ENCODE measurements around the gene MBOAT7. TPM values are rescaled to one million over a fixed set of nuclear protein-coding genes. Genes with fewer than 3 reads are reported as not detected.
"Not testable (repeated sequence)": the region's sequence is repeated elsewhere in the genome, so short reads cannot be mapped to it uniquely, and the experiment has no call there.

MBOAT7 gene
- total RNA-seq, 2 experiments from 2014 or later = 56.9 to 58.8 TPM

DNA sequence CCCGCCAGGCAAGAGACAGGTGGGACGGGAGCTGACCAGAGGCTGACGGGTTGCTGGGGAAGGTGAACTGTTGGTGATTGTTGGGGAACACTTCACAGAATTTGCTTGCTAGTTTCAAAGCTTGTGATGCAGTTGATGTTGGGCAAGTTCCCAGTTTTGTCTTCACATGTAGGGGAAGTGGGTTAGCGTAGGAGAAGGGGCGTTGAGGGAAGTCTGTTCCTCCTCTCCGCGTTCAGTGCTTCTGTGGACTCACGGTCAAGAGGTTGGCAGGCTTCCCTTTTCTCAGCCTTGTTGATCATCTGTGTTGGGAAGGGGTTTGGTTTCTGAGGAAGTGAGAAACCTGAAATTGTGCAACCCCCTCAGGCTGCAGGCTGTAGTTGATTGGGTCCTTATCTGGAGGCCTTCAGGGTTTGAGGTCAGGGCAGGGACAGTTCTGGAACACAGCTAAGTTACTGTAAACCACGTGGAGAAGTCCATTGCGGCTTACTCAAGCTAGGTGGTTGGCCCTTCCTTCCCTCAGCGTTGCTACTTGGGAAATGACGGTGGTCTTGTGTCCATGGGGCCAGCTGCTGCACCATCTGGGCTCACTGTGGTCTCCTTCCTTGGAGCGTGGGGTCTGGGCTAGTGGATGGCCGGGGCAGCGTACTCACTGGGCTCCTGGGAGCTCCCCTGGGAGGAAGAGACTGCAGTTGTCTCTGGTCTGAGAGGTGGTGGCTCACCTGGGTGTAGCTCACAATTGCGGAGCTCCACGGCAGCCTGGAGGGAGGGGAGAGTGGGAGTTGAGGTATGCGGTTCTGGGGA, 18.8 kb upstream of the MBOAT7 start:
- ATAC-seq (no peak), DNase-seq (no peak)
- no peaks in the 10 kb centered on the region for H3K27me3 Mint-ChIP-seq (ENCODE audit: low read depth)
- peaks cover 82% of the 10 kb centered on the region for H3K36me3 Mint-ChIP-seq (ENCODE audit: low read depth)
- H3K9me3 Mint-ChIP-seq (ENCODE audit: insufficient read depth) = no peaks in the 10 kb centered on the region
- no peak overlapping the region for H3K4me3 Mint-ChIP-seq
- POLR2A ChIA-PET = no interaction called here
- peaks cover 87% of the 10 kb centered on the region for H3K4me1 Mint-ChIP-seq (ENCODE audit: low read depth)
- H3K27ac Mint-ChIP-seq = peak overlapping the region; percentile 18
- CTCF ChIA-PET = interaction anchor here (1.2 kb wide), 1 partner anchor 17 kb away, joined by 4 read pairs; the partner anchor contains the start of gene TSEN34

DNA sequence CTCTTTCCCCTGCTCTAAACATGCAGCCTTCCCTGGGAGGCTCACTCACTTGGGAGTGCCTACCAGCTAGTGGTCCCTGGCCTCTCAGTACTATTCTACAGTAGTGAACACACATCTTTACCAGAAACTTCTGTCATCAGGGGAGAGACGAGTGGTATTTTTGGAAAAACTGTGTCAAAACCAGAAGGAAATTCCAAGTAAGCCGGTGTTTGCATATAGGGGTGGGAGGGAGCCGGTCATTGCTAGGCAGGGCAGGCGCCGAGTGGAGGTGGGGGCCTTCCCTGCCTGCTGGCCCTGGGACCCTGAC, 18.2 kb upstream of the MBOAT7 start:
- Mint-ChIP-seq H3K4me3 (no peak overlapping the region), H3K4me1 (ENCODE audit: low read depth) (peaks cover 91% of the 10 kb centered on the region), H3K9me3 (ENCODE audit: insufficient read depth) (no peaks in the 10 kb centered on the region), H3K27ac (peak overlapping the region; percentile 35), H3K36me3 (ENCODE audit: low read depth) (peaks cover 82% of the 10 kb centered on the region), H3K27me3 (ENCODE audit: low read depth) (no peaks in the 10 kb centered on the region)
- no peak for DNase-seq
- CTCF ChIA-PET = interaction anchor here (1.2 kb wide), 1 partner anchor 16 kb away, joined by 4 read pairs; the partner anchor contains the start of gene TSEN34
- POLR2A ChIA-PET = no interaction called here
- no peak for ATAC-seq

DNA sequence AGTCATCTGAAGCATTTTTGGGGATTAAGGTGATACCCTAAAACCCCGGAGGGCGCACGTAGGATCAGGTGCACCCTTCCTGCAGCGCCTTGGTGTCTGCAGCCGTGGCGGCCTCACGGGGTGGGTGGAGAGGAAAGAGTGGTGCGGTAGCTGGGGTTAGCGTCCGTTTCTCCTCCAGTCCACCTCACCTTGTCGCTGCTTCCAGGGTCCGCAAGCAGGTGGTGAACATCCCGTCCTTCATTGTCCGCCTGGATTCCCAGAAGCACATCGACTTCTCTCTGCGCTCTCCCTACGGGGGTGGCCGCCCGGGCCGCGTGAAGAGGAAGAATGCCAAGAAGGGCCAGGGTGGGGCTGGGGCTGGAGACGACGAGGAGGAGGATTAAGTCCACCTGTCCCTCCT, 17.8 kb upstream of the MBOAT7 start:
- H3K27me3 Mint-ChIP-seq (ENCODE audit: low read depth); H3K9me3 Mint-ChIP-seq (ENCODE audit: insufficient read depth); H3K4me3 Mint-ChIP-seq; DNase-seq; ATAC-seq: not testable (repeated sequence)
- Mint-ChIP-seq H3K4me1 (ENCODE audit: low read depth) (peaks cover 95% of the 10 kb centered on the region), H3K27ac (peak overlapping the region; percentile 35), H3K36me3 (ENCODE audit: low read depth) (peaks cover 86% of the 10 kb centered on the region)
- POLR2A ChIA-PET = interaction anchor here (0.5 to 2.4 kb wide), 3 partner anchors 13 to 18 kb away, joined by 4 to 7 read pairs (median 4); partner anchors contain the start of genes MBOAT7 and TSEN34
- CTCF ChIA-PET = interaction anchor here (2.1 kb wide), 1 partner anchor 59 kb away, joined by 5 read pairs; no protein-coding TSS in a partner anchor

DNA sequence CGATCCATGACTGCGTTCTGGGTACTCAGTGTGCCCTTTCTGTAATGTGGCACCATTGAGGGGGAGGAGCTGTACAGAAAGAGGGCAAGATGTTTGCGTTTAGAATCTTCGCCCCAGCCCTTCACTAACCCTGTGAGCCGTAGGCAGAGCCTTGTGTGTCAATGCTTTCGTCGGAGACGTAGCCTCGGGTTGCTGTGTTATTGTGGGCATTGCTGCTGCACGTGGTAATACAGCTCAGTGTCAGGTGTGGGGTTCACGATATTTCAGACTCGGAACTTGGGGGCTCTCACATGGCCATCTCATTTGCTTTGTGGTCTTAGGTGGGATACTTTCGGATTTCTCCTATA, 17.4 kb upstream of the MBOAT7 start:
- H3K36me3 Mint-ChIP-seq (ENCODE audit: low read depth) = peaks cover 86% of the 10 kb centered on the region
- POLR2A ChIA-PET = interaction anchor here (0.5 to 2.4 kb wide), 3 partner anchors 13 to 18 kb away, joined by 4 to 7 read pairs (median 4); partner anchors contain the start of genes MBOAT7 and TSEN34
- CTCF ChIA-PET = interaction anchor here (2.1 kb wide), 1 partner anchor 59 kb away, joined by 5 read pairs; no protein-coding TSS in a partner anchor
- peaks cover 97% of the 10 kb centered on the region for H3K4me1 Mint-ChIP-seq (ENCODE audit: low read depth)
- H3K27ac Mint-ChIP-seq = no peak overlapping the region
- DNase-seq (no peak), ATAC-seq (no peak)
- no peaks in the 10 kb centered on the region for H3K27me3 Mint-ChIP-seq (ENCODE audit: low read depth)
- H3K9me3 Mint-ChIP-seq (ENCODE audit: insufficient read depth) = no peaks in the 10 kb centered on the region
- H3K4me3 Mint-ChIP-seq = no peak overlapping the region

DNA sequence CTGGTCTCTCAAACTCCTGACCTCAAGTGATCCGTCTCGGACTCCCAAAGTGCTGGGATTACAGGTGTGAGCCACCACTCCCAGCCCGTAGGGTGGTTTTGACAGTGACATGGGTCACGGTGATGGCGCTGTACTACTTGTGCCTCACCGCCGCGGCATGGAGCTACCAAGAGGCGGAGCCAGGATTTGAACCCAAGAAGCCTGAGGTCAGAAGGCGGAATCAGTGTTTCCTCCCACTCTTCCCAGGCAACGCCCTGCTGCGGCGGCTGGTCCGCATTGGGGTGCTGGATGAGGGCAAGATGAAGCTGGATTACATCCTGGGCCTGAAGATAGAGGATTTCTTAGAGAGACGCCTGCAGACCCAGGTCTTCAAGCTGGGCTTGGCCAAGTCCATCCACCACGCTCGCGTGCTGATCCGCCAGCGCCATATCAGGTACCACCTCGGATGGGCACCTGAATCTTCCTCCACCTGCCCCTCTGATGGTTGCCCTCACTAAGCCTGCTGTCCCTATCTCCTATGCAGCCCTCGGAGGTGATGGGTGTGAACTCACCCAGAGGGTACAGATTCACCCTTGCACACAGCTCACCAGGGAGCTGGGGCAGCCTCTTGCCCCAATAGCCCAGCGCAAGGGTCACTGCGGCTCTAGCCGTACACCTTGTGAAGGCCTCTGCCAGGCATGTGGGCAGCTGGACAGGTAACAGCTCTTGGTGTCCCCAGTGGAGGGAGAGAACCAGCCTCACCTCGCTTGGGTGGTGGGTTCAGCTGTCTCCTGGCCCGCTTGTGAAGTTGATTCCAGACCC, 16.9 kb upstream of the MBOAT7 start:
- Mint-ChIP-seq H3K4me1 (ENCODE audit: low read depth) (peaks cover 98% of the 10 kb centered on the region), H3K27ac (no peak overlapping the region), H3K9me3 (ENCODE audit: insufficient read depth) (no peaks in the 10 kb centered on the region), H3K36me3 (ENCODE audit: low read depth) (peaks cover 91% of the 10 kb centered on the region), H3K27me3 (ENCODE audit: low read depth) (no peaks in the 10 kb centered on the region), H3K4me3 (no peak overlapping the region)
- no peak for DNase-seq
- POLR2A ChIA-PET = interaction anchor here (1.3 to 2.4 kb wide), 2 partner anchors 15 to 17 kb away, joined by 4 to 7 read pairs; partner anchors contain the start of genes MBOAT7 and TSEN34
- CTCF ChIA-PET = interaction anchor here (1.1 to 2.1 kb wide), 4 partner anchors 16 to 60 kb away, joined by 3 to 5 read pairs (median 4); partner anchors contain the start of genes MBOAT7 and TSEN34
- ATAC-seq = no peak

DNA sequence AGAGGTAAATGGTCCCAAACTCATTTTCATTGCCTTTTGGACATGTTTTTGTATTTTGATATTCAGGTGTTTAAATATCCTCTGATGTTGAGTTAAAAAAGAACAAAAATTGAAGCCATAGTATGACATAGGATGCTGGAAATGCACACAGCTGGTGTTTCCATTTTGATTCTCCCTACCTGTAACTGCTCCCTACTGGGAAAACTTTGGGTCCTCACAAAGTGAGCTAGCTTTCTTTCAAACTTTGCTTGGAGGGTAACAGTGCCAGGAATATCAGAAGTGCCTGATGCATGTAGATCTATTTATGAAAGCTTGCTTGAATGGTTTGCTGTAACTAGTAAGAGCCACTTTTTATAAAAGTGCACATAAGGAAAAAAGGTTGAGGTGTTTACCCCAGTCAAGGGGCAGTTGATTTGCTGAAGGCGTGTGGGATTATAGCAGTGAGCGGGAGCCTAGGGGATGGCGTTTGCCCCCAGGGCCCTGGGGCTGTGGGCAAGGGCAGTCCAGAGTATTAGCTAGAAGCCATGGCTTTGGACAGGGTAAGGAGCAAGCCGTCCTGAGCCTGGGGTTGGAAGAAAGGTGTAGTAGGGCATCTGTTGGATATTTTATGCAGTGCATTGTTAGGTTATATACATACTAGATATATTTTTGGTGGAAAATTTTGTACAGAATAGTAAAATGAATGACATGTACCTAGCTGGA, 15.5 kb upstream of the MBOAT7 start:
- no peak for DNase-seq
- no peak overlapping the region for H3K27ac Mint-ChIP-seq
- no peak overlapping the region for H3K4me3 Mint-ChIP-seq
- H3K9me3 Mint-ChIP-seq (ENCODE audit: insufficient read depth) = no peaks in the 10 kb centered on the region
- H3K36me3 Mint-ChIP-seq (ENCODE audit: low read depth) = peaks cover 87% of the 10 kb centered on the region
- no peaks in the 10 kb centered on the region for H3K27me3 Mint-ChIP-seq (ENCODE audit: low read depth)
- ChIA-PET CTCF (interaction anchor here (1.2 to 1.5 kb wide), 3 partner anchors 16 to 61 kb away, joined by 3 to 5 read pairs (median 3); partner anchors contain the start of gene MBOAT7), POLR2A (interaction anchor here (0.9 to 2.4 kb wide), 3 partner anchors 13 to 46 kb away, joined by 3 to 7 read pairs (median 4); partner anchors contain the start of genes LENG1 and MBOAT7)
- ATAC-seq = no peak
- peaks cover 91% of the 10 kb centered on the region for H3K4me1 Mint-ChIP-seq (ENCODE audit: low read depth)

DNA sequence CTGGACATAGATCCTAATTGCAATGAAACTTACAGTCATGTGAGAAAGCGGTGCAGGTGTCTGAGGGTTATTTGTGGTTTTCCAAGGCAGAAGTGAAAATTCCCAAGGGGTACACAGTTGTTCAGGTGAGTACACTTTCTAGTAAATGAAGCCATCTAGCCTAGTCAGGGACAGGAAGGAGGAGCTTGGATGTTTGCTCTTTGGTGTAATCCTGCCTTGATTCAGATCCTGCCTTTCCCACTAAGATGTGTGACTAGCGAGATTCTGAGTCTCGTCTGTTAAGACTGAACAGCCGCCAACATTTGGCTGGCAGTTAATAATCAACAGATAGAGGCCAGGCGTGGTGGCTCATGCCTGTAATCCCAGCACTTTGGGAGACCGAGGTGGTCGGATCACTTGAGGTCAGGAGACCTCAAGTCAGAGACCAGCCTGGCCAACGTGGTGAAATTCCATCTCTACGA, 13.8 kb upstream of the MBOAT7 start:
- H3K27ac Mint-ChIP-seq = no peak overlapping the region
- no peaks in the 10 kb centered on the region for H3K9me3 Mint-ChIP-seq (ENCODE audit: insufficient read depth)
- no peak for ATAC-seq
- ChIA-PET POLR2A (interaction anchor here (4.1 kb wide), 1 partner anchor 14 kb away, joined by 103 read pairs; the partner anchor contains the start of genes MBOAT7 and TSEN34), CTCF (interaction anchor here (2.0 kb wide), 1 partner anchor 12 kb away, joined by 4 read pairs; the partner anchor contains the start of gene TSEN34)
- H3K27me3 Mint-ChIP-seq (ENCODE audit: low read depth) = no peaks in the 10 kb centered on the region
- peaks cover 75% of the 10 kb centered on the region for H3K36me3 Mint-ChIP-seq (ENCODE audit: low read depth)
- H3K4me1 Mint-ChIP-seq (ENCODE audit: low read depth) = peaks cover 81% of the 10 kb centered on the region
- DNase-seq = no peak
- peak overlapping the region; percentile 100 for H3K4me3 Mint-ChIP-seq

DNA sequence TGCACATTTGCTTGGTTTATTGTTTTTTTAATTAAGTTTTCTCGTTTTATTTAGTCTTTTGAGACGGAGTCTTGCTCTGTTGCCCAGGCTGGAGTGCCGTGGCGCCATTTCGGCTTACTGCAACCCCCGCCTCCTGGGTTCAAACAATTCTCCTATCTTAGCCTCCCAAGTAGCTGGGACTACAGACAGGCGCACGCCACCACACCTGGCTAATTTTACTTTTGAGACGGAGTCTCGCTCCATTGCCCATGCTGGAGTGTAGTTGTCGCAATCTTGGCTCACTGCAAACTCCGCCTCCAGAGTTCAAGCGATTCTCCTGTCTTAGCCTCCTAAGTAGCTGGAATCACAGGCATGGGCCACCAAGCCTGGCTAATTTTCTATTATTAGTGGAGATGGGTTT, 12.6 kb upstream of the MBOAT7 start:
- Mint-ChIP-seq H3K27me3 (ENCODE audit: low read depth) (no peaks in the 10 kb centered on the region), H3K9me3 (ENCODE audit: insufficient read depth) (no peaks in the 10 kb centered on the region), H3K4me3 (peak overlapping the region; percentile 100), H3K27ac (peak overlapping the region; percentile 100), H3K36me3 (ENCODE audit: low read depth) (peaks cover 64% of the 10 kb centered on the region), H3K4me1 (ENCODE audit: low read depth) (peaks cover 69% of the 10 kb centered on the region)
- ChIA-PET POLR2A (interaction anchor here (3.9 to 4.1 kb wide), 2 partner anchors 9 to 13 kb away, joined by 41 to 103 read pairs; partner anchors contain the start of genes MBOAT7 and TSEN34), CTCF (interaction anchor here (1.2 to 2.0 kb wide), 2 partner anchors 10 to 11 kb away, joined by 4 read pairs; partner anchors contain the start of gene TSEN34)
- no peak for DNase-seq
- ATAC-seq = no peak

DNA sequence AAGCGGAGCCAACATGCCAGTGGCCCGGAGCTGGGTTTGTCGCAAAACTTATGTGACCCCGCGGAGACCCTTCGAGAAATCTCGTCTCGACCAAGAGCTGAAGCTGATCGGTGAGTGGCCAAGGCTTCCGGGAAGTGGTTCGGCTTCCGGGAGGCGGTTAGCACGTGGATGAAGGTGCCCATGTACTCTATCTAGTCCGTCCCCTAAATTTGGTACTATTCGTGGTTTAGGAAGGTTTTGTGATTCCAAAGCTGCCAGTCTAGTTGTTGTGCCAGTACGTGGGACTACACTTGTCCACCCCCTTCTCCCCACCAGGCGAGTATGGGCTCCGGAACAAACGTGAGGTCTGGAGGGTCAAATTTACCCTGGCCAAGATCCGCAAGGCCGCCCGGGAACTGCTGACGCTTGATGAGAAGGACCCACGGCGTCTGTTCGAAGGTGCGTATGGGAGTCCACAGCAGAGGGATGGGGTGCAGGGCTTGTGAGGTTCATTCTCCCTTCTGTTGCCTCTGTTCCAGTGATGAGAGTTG, 11.9 kb upstream of the MBOAT7 start:
- ATAC-seq (peak; percentile 37), DNase-seq (no peak)
- Mint-ChIP-seq H3K27ac (peak overlapping the region; percentile 100), H3K27me3 (ENCODE audit: low read depth) (no peaks in the 10 kb centered on the region), H3K9me3 (ENCODE audit: insufficient read depth) (no peaks in the 10 kb centered on the region), H3K4me1 (ENCODE audit: low read depth) (peaks cover 62% of the 10 kb centered on the region), H3K36me3 (ENCODE audit: low read depth) (peaks cover 57% of the 10 kb centered on the region), H3K4me3 (peak overlapping the region; percentile 100)
- ChIA-PET CTCF (interaction anchor here (0.8 to 1.2 kb wide), 4 partner anchors 9 to 31 kb away, joined by 3 to 5 read pairs (median 4); partner anchors contain the start of gene MBOAT7), POLR2A (interaction anchor here (0.6 to 4.1 kb wide), 16 partner anchors 9 to 1206 kb away, joined by 3 to 103 read pairs (median 5); partner anchors contain the start of genes CNOT3, LENG1, MBOAT7 and MYADM)

DNA sequence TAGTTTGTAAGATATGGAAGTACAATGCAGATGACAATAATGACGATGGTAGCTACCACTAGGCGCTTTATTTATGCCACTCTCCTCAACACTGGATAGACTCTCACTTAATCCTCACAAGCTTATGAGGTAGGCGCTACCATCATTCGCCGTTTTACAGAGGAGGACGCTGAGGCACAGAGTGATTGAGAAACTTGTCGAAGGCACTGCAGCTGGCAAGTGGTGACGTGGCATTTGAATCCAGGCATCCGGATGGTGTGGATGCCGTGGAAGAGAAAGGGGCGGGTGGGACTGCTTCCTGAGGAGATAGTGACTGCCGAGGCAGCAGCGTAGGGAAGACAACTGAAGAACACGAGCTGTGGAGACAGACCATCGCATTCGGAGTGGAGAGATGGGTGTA, 10.0 kb upstream of the MBOAT7 start:
- ChIA-PET POLR2A (interaction anchor here (3.9 to 4.1 kb wide), 2 partner anchors 10 to 11 kb away, joined by 41 to 103 read pairs; partner anchors contain the start of genes MBOAT7 and TSEN34), CTCF (interaction anchor here (1.0 to 2.0 kb wide), 3 partner anchors 9 to 66 kb away, joined by 3 to 7 read pairs (median 4); partner anchors contain the start of genes MBOAT7 and TSEN34)
- DNase-seq (no peak), ATAC-seq (no peak)
- Mint-ChIP-seq H3K9me3 (ENCODE audit: insufficient read depth) (no peaks in the 10 kb centered on the region), H3K27me3 (ENCODE audit: low read depth) (no peaks in the 10 kb centered on the region), H3K4me1 (ENCODE audit: low read depth) (peaks cover 44% of the 10 kb centered on the region), H3K36me3 (ENCODE audit: low read depth) (peaks cover 45% of the 10 kb centered on the region), H3K4me3 (peak overlapping the region; percentile 69), H3K27ac (peak overlapping the region; percentile 72)

Data from activated CD8-positive, alpha-beta T cell treated with anti-CD3 and anti-CD28 coated beads, Interleukin-2, amount 10 ng/mL, durations not matched to agents 7 days and 5 days (primary cell).